Amniotic stem cell (primary cell): ENCODE measurements around the gene PROP1.
"Not testable (repeated sequence)": the region's sequence is repeated elsewhere in the genome, so short reads cannot be mapped to it uniquely, and the experiment has no call there.

ENCODE experiments used
- DNase-seq: peaks from one replicate; lab custom pipeline; 2025; lab: John Stamatoyannopoulos, UW

Gene PROP1

GRCh38 chr5:177982072-177982727 lies 13.8 kb downstream of the PROP1 start:
- DNase-seq: no peak

GRCh38 chr5:177981296-177982071 lies 14.6 kb downstream of the PROP1 start:
- DNase-seq: no peak

GRCh38 chr5:177980743-177981151 lies 15.3 kb downstream of the PROP1 start:
- DNase-seq: no peak

DNA sequence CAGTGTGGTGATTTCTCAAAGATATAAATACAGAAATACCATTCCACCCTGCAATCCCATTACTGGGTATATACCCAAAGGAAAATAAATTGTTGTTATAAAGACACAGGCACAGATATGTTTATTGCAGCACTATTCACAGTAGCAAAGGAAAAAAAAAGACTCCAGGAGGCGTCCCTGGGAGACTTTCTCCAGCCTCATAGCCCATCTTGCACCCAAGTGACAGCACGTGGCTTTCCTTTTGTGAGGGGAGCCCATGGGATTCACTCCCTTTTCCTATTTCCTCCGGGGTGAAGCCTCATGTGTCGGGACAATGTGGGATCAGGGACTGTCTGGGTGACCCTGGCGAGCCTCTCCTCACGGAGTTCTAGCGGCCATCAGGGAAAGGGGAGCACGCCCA lies 18.4 kb downstream of the PROP1 start:
- not testable (repeated sequence) for DNase-seq

DNA sequence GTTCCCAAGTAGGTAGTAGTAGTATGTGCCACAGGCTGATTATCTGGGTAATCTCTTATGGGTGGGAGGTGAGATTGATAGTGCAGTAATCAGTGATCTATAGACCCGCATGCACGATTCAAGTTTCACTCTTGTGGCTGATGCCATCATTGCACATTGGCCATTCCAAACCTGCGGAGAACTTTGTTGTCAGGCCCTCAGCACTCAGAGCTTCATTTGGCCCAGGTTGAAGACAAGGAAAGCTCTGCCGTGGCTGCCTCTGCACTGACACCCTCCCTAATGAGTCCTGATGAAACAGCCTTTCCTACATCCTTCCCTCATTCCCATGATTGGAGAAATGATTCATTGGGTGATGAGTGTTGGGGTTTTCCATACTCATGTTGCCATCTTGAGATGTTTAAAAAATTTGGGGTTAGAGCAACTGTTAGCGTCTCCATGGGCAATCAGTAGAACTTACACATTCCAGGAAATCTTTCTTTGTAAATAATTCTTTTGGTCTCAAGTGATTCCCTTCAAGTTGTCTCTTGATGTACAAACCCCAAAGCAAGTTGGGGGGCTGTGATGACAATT lies 22.9 kb downstream of the PROP1 start:
- no peak for DNase-seq

DNA sequence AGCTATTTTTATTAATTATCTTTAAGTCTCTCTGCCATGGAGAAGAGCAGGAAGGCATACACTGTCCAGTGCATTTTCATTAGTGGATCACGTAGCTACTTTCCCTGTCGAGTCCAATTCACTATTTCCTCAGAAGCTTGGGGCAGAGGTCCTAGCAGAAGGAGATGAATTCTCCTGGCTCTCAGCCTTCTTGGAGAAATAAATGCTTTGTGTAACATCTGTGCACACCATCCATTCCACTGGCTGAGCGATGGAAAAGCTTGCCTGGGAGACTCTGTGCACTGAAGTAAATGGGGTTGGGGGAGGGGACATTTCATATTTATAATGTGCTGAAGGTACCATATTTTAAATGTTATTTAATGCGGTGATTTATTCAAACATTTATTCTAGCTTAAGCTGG lies 23.4 kb downstream of the PROP1 start:
- no peak for DNase-seq

GRCh38 chr5:177972014-177972413 lies 24.0 kb downstream of the PROP1 start:
- DNase-seq: not testable (repeated sequence)

DNA sequence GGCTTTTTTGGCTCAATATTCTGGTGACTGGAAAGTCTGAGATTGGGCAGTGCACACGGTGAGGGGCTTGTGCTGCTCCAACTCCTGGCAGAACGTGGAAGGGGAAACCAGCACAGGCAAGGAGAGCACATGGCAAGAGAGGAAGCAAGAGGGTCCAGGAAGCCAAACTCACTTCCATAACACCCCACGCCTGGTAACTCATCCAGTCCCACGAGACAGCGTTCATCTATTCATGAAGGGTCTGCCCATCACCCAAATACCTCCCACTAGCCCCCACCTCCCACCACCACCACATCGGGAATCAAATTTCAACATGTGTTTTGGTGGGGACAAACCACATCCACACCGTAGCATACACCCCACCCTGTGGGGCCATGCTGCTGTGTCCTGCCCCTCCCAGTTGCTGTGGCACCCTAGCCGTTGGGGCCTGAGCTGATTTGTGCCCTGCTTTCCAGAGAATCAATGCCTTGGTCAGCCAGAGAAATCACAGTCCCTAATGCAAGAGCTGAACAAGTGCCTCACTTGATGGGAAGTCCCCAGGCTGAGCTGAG lies 27.3 kb downstream of the PROP1 start:
- no peak for DNase-seq

- DNase-seq: no peak
Observed at GRCh38 chr5:177967221-177967887, 28.7 kb downstream of the PROP1 start.

DNA sequence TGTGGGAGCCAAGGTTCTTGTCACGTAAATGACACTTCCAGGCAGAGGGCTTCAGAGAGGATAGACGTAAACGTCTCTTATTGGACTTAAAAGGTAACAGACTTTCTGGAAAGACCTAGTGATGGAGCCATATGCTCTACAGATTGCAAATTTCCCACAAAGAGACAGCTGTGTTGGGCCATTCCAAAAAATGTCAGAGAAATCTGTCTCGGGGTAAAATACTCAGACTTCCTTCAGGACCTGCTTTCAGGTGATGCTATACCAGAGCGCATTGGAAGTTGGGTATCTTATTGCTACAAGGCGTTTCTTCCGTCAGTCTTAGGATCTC lies 29.2 kb downstream of the PROP1 start:
- no peak for DNase-seq

DNA sequence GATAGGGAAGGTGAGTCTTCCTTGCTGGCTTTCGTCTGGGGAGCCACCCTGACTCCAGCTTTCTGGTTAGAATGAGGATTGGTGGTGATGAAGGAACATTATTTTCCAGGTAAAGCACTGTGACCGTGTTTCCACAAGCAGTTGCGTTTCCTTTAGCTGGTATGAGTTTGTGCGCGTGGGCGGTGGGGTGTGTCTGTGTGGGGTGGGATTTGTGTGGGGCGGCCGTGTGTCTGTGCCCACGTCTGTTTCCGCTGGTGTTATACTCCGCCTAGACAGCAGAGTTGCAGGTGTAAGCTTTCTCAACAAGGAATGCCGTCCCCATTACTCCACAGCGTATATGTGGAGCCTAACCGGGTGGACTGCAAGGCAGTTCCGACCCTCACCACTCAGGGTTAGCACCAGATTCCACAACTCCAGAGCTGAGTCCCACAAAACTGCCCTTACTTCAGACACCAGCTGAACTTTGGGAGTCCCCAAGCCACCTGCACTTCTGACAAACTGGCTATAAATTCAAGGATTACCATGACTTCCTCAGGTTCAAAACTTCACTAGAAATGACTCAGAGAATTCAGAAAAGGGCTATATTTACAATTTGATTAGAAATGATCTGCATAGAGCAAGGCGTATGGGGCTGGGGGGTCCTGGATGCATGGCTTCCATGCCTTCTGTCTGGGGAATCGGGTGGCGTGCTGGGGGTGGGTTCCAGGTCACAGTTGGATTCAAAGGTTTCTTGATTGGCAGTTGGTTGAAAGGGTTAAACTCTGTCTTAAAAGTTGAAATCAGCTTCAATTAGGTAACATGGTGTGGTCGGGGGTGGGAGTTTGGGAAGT lies 29.8 kb downstream of the PROP1 start:
- no peak for DNase-seq

GRCh38 chr5:177964471-177964870 lies 31.6 kb downstream of the PROP1 start:
- DNase-seq: no peak

DNA sequence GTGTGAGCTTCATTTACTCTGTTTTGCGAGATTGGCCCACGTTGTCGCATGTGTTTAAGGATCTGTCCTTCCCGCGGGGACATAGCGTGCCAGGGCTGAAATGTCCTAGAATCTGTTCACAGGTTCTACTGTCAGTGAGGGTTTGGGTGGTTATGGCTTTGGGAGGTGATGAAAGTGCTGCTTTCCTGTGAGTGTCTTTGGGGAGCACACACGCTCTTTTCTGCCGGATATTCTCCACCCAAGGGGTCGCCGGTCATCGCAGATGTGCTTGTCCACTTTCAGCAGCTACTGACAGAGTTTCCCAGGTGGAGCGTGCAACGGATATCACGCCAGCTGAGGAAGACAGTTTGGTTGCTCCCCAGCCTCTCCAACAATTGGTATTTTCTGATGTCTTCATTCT lies 32.1 kb downstream of the PROP1 start:
- no peak for DNase-seq

- DNase-seq: no peak
Observed at GRCh38 chr5:177959315-177959714, 36.7 kb downstream of the PROP1 start.

DNA sequence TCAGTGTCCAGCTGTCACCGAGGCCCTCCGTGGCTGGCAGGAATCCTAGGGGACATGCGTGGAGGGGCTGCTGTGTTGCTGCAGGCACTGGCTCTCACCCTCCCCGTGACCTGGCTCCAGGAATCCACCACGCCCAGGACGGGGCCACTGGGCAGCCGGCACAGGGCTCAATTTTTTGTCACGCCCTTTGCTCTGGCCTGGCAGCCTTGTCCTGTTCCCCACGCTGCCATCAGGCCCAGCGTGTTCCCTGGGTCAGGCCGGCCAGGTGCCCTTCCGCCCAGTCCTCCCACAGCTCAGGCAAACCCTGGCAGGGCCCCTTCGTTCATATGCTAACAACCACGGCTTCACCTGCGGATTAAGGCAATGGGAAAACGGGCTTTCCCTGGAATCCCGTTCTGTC lies 37.3 kb downstream of the PROP1 start:
- DNase-seq: no peak

GRCh38 chr5:177957241-177957640 lies 38.8 kb downstream of the PROP1 start:
- DNase-seq: no peak

GRCh38 chr5:177953101-177953500 lies 42.9 kb downstream of the PROP1 start:
- DNase-seq: not testable (repeated sequence)

- not testable (repeated sequence) for DNase-seq
Observed at GRCh38 chr5:177949656-177950055, 46.4 kb downstream of the PROP1 start.

- not testable (repeated sequence) for DNase-seq
Observed at GRCh38 chr5:177949065-177949464, 47.0 kb downstream of the PROP1 start.

GRCh38 chr5:177947912-177948311 lies 48.1 kb downstream of the PROP1 start:
- not testable (repeated sequence) for DNase-seq

DNA sequence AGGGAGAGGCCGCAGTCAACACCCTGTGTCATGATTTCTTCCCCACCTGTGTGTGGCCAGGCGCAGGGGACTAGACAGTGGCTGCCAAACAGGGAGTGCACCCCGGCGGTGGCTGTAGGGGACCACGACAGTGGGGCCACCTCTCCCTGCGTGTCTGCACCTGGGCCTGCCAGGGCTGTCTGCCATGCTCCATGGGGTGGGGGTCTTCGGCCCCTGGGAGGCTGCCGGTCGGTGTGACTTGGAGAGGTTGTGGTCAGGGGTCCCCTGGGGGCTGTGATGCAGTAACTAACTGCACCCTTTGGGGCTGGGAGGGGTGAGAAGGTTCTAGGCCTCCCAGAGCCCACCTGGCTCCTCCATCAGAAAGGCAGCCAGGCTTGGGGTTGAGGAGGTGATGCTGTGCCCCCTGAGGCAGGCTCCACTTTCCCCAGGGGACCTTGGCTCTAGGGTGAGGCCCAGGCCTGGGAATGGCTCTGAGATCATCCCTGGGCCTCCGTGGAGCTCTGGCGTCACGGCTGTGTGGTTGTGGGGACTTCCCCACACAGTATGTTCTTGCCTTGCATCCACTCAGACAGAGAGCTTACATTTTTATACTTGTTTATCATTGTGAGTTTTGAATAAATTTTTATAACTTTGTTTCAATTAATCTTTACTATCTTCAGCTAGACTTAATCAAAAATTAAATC lies 50.3 kb downstream of the PROP1 start:
- not testable (repeated sequence) for DNase-seq
